GM12891 (cell line): ENCODE data around the gene RGS7.
"Not testable (repeated sequence)": the region's sequence is repeated elsewhere in the genome, so short reads cannot be mapped to it uniquely, and the experiment has no call there.

Source experiments
- POLR2A ChIP-seq: IDR thresholded peaks from 2 replicates; pipeline ENCODE4 v1.6.1; 2011; ENCODE audit warnings: low read depth, low read length, control low read depth
- POLR2AphosphoS5 ChIP-seq: IDR thresholded peaks from 2 replicates; pipeline ENCODE4 v1.6.1; 2011; ENCODE audit warnings: low read depth, low read length, control low read depth
- POU2F2 ChIP-seq: IDR thresholded peaks from 2 replicates; pipeline ENCODE4 v1.6.1; 2011; ENCODE audit warnings: low read depth, mild to moderate bottlenecking, control low read depth, low read length, moderate library complexity

- not testable (repeated sequence) for TF ChIP-seq POLR2A, POU2F2, POLR2AphosphoS5
Measured at GRCh38 chr1:241224189-241224588, 132.8 kb downstream of the RGS7 start.
